Panc1 (cell line): Measurements from ENCODE around the gene CACNA2D4. TPM values are rescaled to one million over a fixed set of nuclear protein-coding genes. Genes with fewer than 3 reads are reported as not detected.

Source experiments
- ATAC-seq: fragments of 200-7000 bp; cut with Tn5 transposase; 2 replicates; pipeline ENCODE4 v1.9.1; 2020; ENCODE audit warnings: mild to moderate bottlenecking, moderate library complexity
- BruUV-seq: library from RNA; stranded (reverse); fragments of 400-500 nt; replicated peaks from 2 replicates; lab custom pipeline; 2021; lab: Mats Ljungman, UMichigan
- CTCF ChIA-PET: fragments of 300-600 bp; sonication (Branson Sonifier 250); formaldehyde crosslinking; loops from one replicate; lab custom pipeline; 2022; ENCODE audit warnings: antibody characterized with exemption; lab: Charles Lee
- POLR2A ChIA-PET: fragments of 300-600 bp; sonication (Branson Sonifier 250); formaldehyde crosslinking; loops from one replicate; lab custom pipeline; 2022; ENCODE audit warnings: antibody characterized with exemption; lab: Charles Lee
- DNase-seq: peaks from one replicate; pipeline ENCODE4 v3.0.0-alpha.2; 2010; ENCODE audit warnings: low read depth, low spot score
- H3K27ac ChIP-seq: 2 replicates; pipeline ENCODE4 v1.5.1; 2011; ENCODE audit warnings: mild to moderate bottlenecking, low read length, inconsistent platforms
- H3K27me3 ChIP-seq: fragments of 200-500 bp; sonication (Bioruptor generic); 2 replicates; pipeline ENCODE4 v1.6.0; 2014; ENCODE audit warnings: low read length, inconsistent platforms; ENCODE audit not compliant: control insufficient read depth, insufficient read depth
- H3K36me3 ChIP-seq: fragments of 200-500 bp; sonication (Bioruptor generic); 2 replicates; pipeline ENCODE4 v1.5.1; 2014; ENCODE audit warnings: inconsistent platforms, mild to moderate bottlenecking, low read length, moderate library complexity; ENCODE audit not compliant: control insufficient read depth, insufficient read depth
- H3K4me1 ChIP-seq: 2 replicates; pipeline ENCODE4 v1.5.1; 2011; ENCODE audit warnings: inconsistent platforms, mild to moderate bottlenecking, low read length, moderate library complexity; ENCODE audit not compliant: control insufficient read depth, insufficient read depth
- H3K4me3 ChIP-seq, 2 experiments: 2 replicates each; pipeline ENCODE4 v1.5.1; 2011 to 2012; ENCODE audit warnings: low read depth in 2 of 2, low read length in 2 of 2, mild to moderate bottlenecking in 2 of 2, inconsistent platforms in 1 of 2, moderate library complexity in 1 of 2
- H3K9me3 ChIP-seq: fragments of 200-500 bp; sonication (Bioruptor generic); 2 replicates; pipeline ENCODE4 v1.5.1; 2014; ENCODE audit warnings: low read depth, mild to moderate bottlenecking, inconsistent platforms, low read length, moderate library complexity; ENCODE audit not compliant: control insufficient read depth, insufficient read depth
- CTCF ChIP-seq: fragments of 450-650 bp; IDR thresholded peaks from 2 replicates; pipeline ENCODE4 v1.5.1; 2017; ENCODE audit warnings: mild to moderate bottlenecking
- POLR2AphosphoS5 ChIP-seq: IDR thresholded peaks from 2 replicates; pipeline ENCODE4 v1.6.1; 2012; ENCODE audit warnings: mild to moderate bottlenecking, low read depth, low read length, moderate library complexity
- REST ChIP-seq, 2 experiments: IDR thresholded peaks; 2 replicates each; pipeline ENCODE4 v1.6.1; 2011 to 2012; ENCODE audit warnings: low read depth in 2 of 2, control low read depth in 1 of 2, low read length in 1 of 2, mild to moderate bottlenecking in 1 of 2, moderate library complexity in 1 of 2; ENCODE audit not compliant: insufficient read depth in 1 of 2
- SIN3A ChIP-seq: IDR thresholded peaks from 2 replicates; pipeline ENCODE4 v1.6.1; 2012; ENCODE audit warnings: low read depth, mild to moderate bottlenecking, low read length, moderate library complexity, borderline replicate concordance; ENCODE audit not compliant: insufficient read depth
- TCF7L2 ChIP-seq: IDR thresholded peaks from 2 replicates; pipeline ENCODE4 v1.6.1; 2011; ENCODE audit warnings: mild to moderate bottlenecking, low read depth, low read length, inconsistent platforms
- in situ Hi-C: cut with HindIII; loops from 2 replicates; pipeline ENCODE4 v1.10.0; 2016; ENCODE audit warnings: low sequenced_read_pairs, low pct_unique_long_range_greater_than_20kb
- intact Hi-C: fragments of 100-400 bp; cut with micrococcal nuclease; formaldehyde crosslinking; loops from one replicate; pipeline ENCODE4 v1.10.0; 2022; ENCODE audit not compliant: unreplicated experiment
- total RNA-seq: library from RNA; stranded (reverse); gene quantifications from one replicate; pipeline ENCODE4 v1.2.1, GENCODE V29; 2021; ENCODE audit not compliant: unreplicated experiment

The CACNA2D4 gene
- total RNA-seq, 1 experiment from 2014 or later = 0.15 TPM

GRCh38 chr12:1808798-1809480 lies 109.5 kb downstream of the CACNA2D4 start:
- POLR2A ChIA-PET = no interaction called here
- H3K27me3 ChIP-seq = no peaks in the 10 kb centered on the region
- H3K9me3 ChIP-seq = no peaks in the 10 kb centered on the region
- H3K27ac ChIP-seq = no peak overlapping the region
- H3K36me3 ChIP-seq = no peaks in the 10 kb centered on the region
- no peak overlapping the region for H3K4me3 ChIP-seq
- no peaks in the 10 kb centered on the region for H3K4me1 ChIP-seq
- CTCF ChIA-PET = interaction anchor here (0.7 kb wide), 1 partner anchor 13 kb away, joined by 3 read pairs; no protein-coding TSS in a partner anchor
- intact Hi-C loops (no loop called here), in situ Hi-C loops (no loop called here)
- DNase-seq = no peak
- ATAC-seq = no peak
- BruUV-seq = no TSS peak
- no peak for TF ChIP-seq CTCF
- TF ChIP-seq TCF7L2 = no peak
- no peak for TF ChIP-seq POLR2AphosphoS5
- TF ChIP-seq SIN3A = no peak
- no peak for TF ChIP-seq REST (IDR thresholded peaks at IDR 0.05; ENCODE audit: insufficient read depth in 1 of 2, low read depth in 2 of 2, low read length in 1 of 2)

- ATAC-seq (no peak), DNase-seq (no peak)
- ChIA-PET CTCF (interaction anchor here (0.7 kb wide), 1 partner anchor 13 kb away, joined by 3 read pairs; no protein-coding TSS in a partner anchor), POLR2A (no interaction called here)
- in situ Hi-C loops = no loop called here
- no TSS peak for BruUV-seq
- Histone ChIP-seq H3K36me3 (no peaks in the 10 kb centered on the region), H3K27me3 (no peaks in the 10 kb centered on the region), H3K9me3 (no peaks in the 10 kb centered on the region), H3K27ac (no peak overlapping the region), H3K4me3 (no peak overlapping the region), H3K4me1 (no peaks in the 10 kb centered on the region)
- intact Hi-C loops = no loop called here
- no peak for TF ChIP-seq SIN3A
- no peak for TF ChIP-seq REST (IDR thresholded peaks at IDR 0.05; ENCODE audit: insufficient read depth in 1 of 2, low read depth in 2 of 2, low read length in 1 of 2)
- no peak for TF ChIP-seq TCF7L2
- TF ChIP-seq POLR2AphosphoS5 = no peak
These were observed 110.2 kb downstream of the CACNA2D4 start for GRCh38 chr12:1808036-1808797.
